Mesendoderm (in vitro differentiated cells): ENCODE results near the gene PITPNM3.

Experiments used
- DNase-seq: peaks from one replicate; pipeline ENCODE4 v3.0.0; 2013
- H2AK5ac ChIP-seq: 2 replicates; pipeline ENCODE4 v1.6.1; 2013; ENCODE audit warnings: low read length, inconsistent platforms
- H2BK120ac ChIP-seq: 2 replicates; pipeline ENCODE4 v1.6.1; 2013; ENCODE audit warnings: low read depth, mild to moderate bottlenecking, low read length, moderate library complexity, mixed read lengths
- H2BK15ac ChIP-seq: replicated peaks from 2 replicates; pipeline ENCODE4 v1.6.1; 2013; ENCODE audit warnings: low read depth, mild to moderate bottlenecking, moderate library complexity
- H2BK5ac ChIP-seq: 2 replicates; pipeline ENCODE4 v1.6.1; 2013; ENCODE audit warnings: low read length, inconsistent platforms
- H3K18ac ChIP-seq: 2 replicates; pipeline ENCODE4 v1.6.1; 2013; ENCODE audit warnings: mild to moderate bottlenecking, low read length, mixed read lengths
- H3K23ac ChIP-seq: one replicate; pipeline ENCODE4 v1.6.1; 2013; ENCODE audit warnings: low read length
- H3K27ac ChIP-seq: 2 replicates; pipeline ENCODE4 v1.5.1; 2013; ENCODE audit warnings: low read depth, mild to moderate bottlenecking, inconsistent platforms, low read length, moderate library complexity
- H3K27me3 ChIP-seq: 2 replicates; pipeline ENCODE4 v1.6.1; 2013; ENCODE audit warnings: low read length, control low read depth, mild to moderate bottlenecking, inconsistent platforms; ENCODE audit not compliant: insufficient read depth, poor library complexity
- H3K36me3 ChIP-seq: 2 replicates; pipeline ENCODE4 v1.6.1; 2013; ENCODE audit warnings: low read length, inconsistent platforms; ENCODE audit not compliant: control insufficient read depth, insufficient read depth
- H3K4ac ChIP-seq: one replicate; pipeline ENCODE4 v1.6.1; 2013; ENCODE audit warnings: low read depth, mild to moderate bottlenecking, low read length, moderate library complexity
- H3K4me1 ChIP-seq: 2 replicates; pipeline ENCODE4 v1.6.1; 2013; ENCODE audit warnings: low read depth, low read length, inconsistent platforms; ENCODE audit not compliant: control insufficient read depth
- H3K4me2 ChIP-seq: 2 replicates; pipeline ENCODE4 v1.6.1; 2013; ENCODE audit warnings: low read length
- H3K4me3 ChIP-seq: 2 replicates; pipeline ENCODE4 v1.5.1; 2013; ENCODE audit warnings: mild to moderate bottlenecking, low read length
- H3K56ac ChIP-seq: one replicate; pipeline ENCODE4 v1.6.1; 2013; ENCODE audit warnings: low read length
- H3K79me1 ChIP-seq: 2 replicates; pipeline ENCODE4 v1.6.1; 2013; ENCODE audit warnings: low read length, inconsistent platforms
- H3K79me2 ChIP-seq: 2 replicates; pipeline ENCODE4 v1.6.1; 2013; ENCODE audit warnings: mild to moderate bottlenecking, low read length; ENCODE audit not compliant: control insufficient read depth, insufficient read depth
- H3K9ac ChIP-seq: 2 replicates; pipeline ENCODE4 v1.6.1; 2013; ENCODE audit warnings: low read length, inconsistent platforms
- H4K5ac ChIP-seq: one replicate; pipeline ENCODE4 v1.6.1; 2013; ENCODE audit warnings: low read length
- H4K8ac ChIP-seq: one replicate; pipeline ENCODE4 v1.6.1; 2013; ENCODE audit warnings: low read depth, mild to moderate bottlenecking, control low read depth, low read length, moderate library complexity
- WGBS: extraction: QIAGEN DNeasy Blood & Tissue Kit; methylation state at CpG from one replicate; pipeline ENCODE4 v1.1.7; 2013; ENCODE audit warnings: low lambda C conversion rate, missing lambda C conversion rate; ENCODE audit not compliant: insufficient coverage; ENCODE audit errors: extremely low coverage; 5-methylcytosine and 5-hydroxymethylcytosine counted together

The PITPNM3 gene

GRCh38 chr17:6509031-6509771, 47.2 kb downstream of the PITPNM3 start:
- no peak overlapping the region for H3K27ac ChIP-seq
- no peak for DNase-seq

GRCh38 chr17:6508519-6509030, 47.8 kb downstream of the PITPNM3 start:
- Histone ChIP-seq H2BK120ac (no peak overlapping the region), H3K27ac (no peak overlapping the region), H3K4me2 (no peak overlapping the region), H3K4ac (no peak overlapping the region), H3K18ac (no peak overlapping the region), H3K79me1 (no peaks in the 10 kb centered on the region), H2BK5ac (no peak overlapping the region), H4K8ac (no peak overlapping the region), H2BK15ac (no peak overlapping the region), H4K5ac (no peak overlapping the region), H3K27me3 (no peaks in the 10 kb centered on the region), H2AK5ac (no peak overlapping the region), H3K4me1 (peaks cover 4% of the 10 kb centered on the region), H3K79me2 (no peaks in the 10 kb centered on the region), H3K23ac (no peak overlapping the region), H3K9ac (no peak overlapping the region), H3K4me3 (no peak overlapping the region), H3K36me3 (no peaks in the 10 kb centered on the region), H3K56ac (no peak overlapping the region)
- no CpG with 5 or more reads among the region's 15 CpGs for WGBS
- DNase-seq = no peak

More at GRCh38 chr17:6509031-6509771, 47.2 kb downstream of the PITPNM3 start:
- Histone ChIP-seq H2AK5ac (no peak overlapping the region), H3K9ac (no peak overlapping the region), H3K56ac (no peak overlapping the region), H3K79me1 (no peaks in the 10 kb centered on the region), H3K27me3 (no peaks in the 10 kb centered on the region), H3K23ac (no peak overlapping the region), H4K8ac (no peak overlapping the region), H3K79me2 (no peaks in the 10 kb centered on the region), H3K36me3 (no peaks in the 10 kb centered on the region), H3K18ac (no peak overlapping the region), H3K4me3 (no peak overlapping the region), H3K4ac (no peak overlapping the region), H2BK5ac (no peak overlapping the region), H2BK15ac (no peak overlapping the region), H2BK120ac (no peak overlapping the region), H3K4me1 (peaks cover 4% of the 10 kb centered on the region), H3K4me2 (no peak overlapping the region), H4K5ac (no peak overlapping the region)
- no CpG with 5 or more reads among the region's 11 CpGs for WGBS

- peaks cover 4% of the 10 kb centered on the region for H3K4me1 ChIP-seq
- H3K27ac ChIP-seq = no peak overlapping the region
- no peaks in the 10 kb centered on the region for H3K36me3 ChIP-seq
- H3K18ac ChIP-seq = no peak overlapping the region
- no peak overlapping the region for H3K56ac ChIP-seq
- no peaks in the 10 kb centered on the region for H3K79me1 ChIP-seq
- H4K8ac ChIP-seq = no peak overlapping the region
- no peak overlapping the region for H4K5ac ChIP-seq
- no peak overlapping the region for H3K4me2 ChIP-seq
- WGBS = no CpG with 5 or more reads among the region's 12 CpGs
- H2BK5ac ChIP-seq = no peak overlapping the region
- no peak overlapping the region for H3K9ac ChIP-seq
- no peaks in the 10 kb centered on the region for H3K27me3 ChIP-seq
- H3K23ac ChIP-seq = no peak overlapping the region
- H3K4ac ChIP-seq = no peak overlapping the region
- no peak overlapping the region for H3K4me3 ChIP-seq
- H2BK15ac ChIP-seq = no peak overlapping the region
- no peak overlapping the region for H2BK120ac ChIP-seq
- DNase-seq = no peak
- no peak overlapping the region for H2AK5ac ChIP-seq
- no peaks in the 10 kb centered on the region for H3K79me2 ChIP-seq
These were observed 48.3 kb downstream of the PITPNM3 start for GRCh38 chr17:6508016-6508415.

GRCh38 chr17:6507535-6507934, 48.8 kb downstream of the PITPNM3 start:
- H2BK120ac ChIP-seq = no peak overlapping the region
- no peaks in the 10 kb centered on the region for H3K27me3 ChIP-seq
- no peak overlapping the region for H3K23ac ChIP-seq
- H4K5ac ChIP-seq = no peak overlapping the region
- H3K9ac ChIP-seq = no peak overlapping the region
- no peak overlapping the region for H3K27ac ChIP-seq
- no peak overlapping the region for H2AK5ac ChIP-seq
- H3K4me3 ChIP-seq = no peak overlapping the region
- H3K79me1 ChIP-seq = no peaks in the 10 kb centered on the region
- no peak overlapping the region for H3K4me2 ChIP-seq
- H3K4ac ChIP-seq = no peak overlapping the region
- no peak overlapping the region for H3K56ac ChIP-seq
- H3K4me1 ChIP-seq = peaks cover 4% of the 10 kb centered on the region
- no peak overlapping the region for H2BK15ac ChIP-seq
- no peak overlapping the region for H3K18ac ChIP-seq
- no peak overlapping the region for H2BK5ac ChIP-seq
- WGBS = no CpG with 5 or more reads among the region's 7 CpGs
- H3K79me2 ChIP-seq = no peaks in the 10 kb centered on the region
- H3K36me3 ChIP-seq = no peaks in the 10 kb centered on the region
- no peak overlapping the region for H4K8ac ChIP-seq
- no peak for DNase-seq

GRCh38 chr17:6506679-6507231, 49.6 kb downstream of the PITPNM3 start:
- Histone ChIP-seq H3K23ac (no peak overlapping the region), H3K27me3 (no peaks in the 10 kb centered on the region), H3K79me1 (no peaks in the 10 kb centered on the region), H2BK15ac (no peak overlapping the region), H2BK120ac (no peak overlapping the region), H3K36me3 (no peaks in the 10 kb centered on the region), H3K18ac (no peak overlapping the region), H3K4me2 (no peak overlapping the region), H4K5ac (no peak overlapping the region), H2BK5ac (no peak overlapping the region), H3K4me3 (no peak overlapping the region), H4K8ac (no peak overlapping the region), H3K79me2 (no peaks in the 10 kb centered on the region), H3K27ac (no peak overlapping the region), H3K4ac (no peak overlapping the region), H3K9ac (no peak overlapping the region), H3K56ac (no peak overlapping the region), H2AK5ac (no peak overlapping the region), H3K4me1 (peaks cover 4% of the 10 kb centered on the region)
- no peak for DNase-seq
- no CpG with 5 or more reads among the region's 5 CpGs for WGBS
